H1 (cell line): ENCODE measurements around the gene PKNOX1. TPM values are rescaled to one million over a fixed set of nuclear protein-coding genes. Genes with fewer than 3 reads are reported as not detected.

Experiments used
- CTCF ChIA-PET: fragments of 300-600 bp; sonication (Branson Sonifier 250); formaldehyde crosslinking; loops from one replicate; lab custom pipeline; 2021; ENCODE audit not compliant: partially characterized antibody; lab: Charles Lee
- POLR2A ChIA-PET: fragments of 300-600 bp; sonication (Branson Sonifier 250); formaldehyde crosslinking; loops from one replicate; lab custom pipeline; 2021; ENCODE audit warnings: inconsistent platforms; ENCODE audit not compliant: partially characterized antibody; lab: Charles Lee
- DNase-seq, 2 experiments: peaks; one replicate each; pipeline versions ENCODE4 v3.0.0 to v3.0.0-alpha.2; 2010 to 2022; ENCODE audit warnings: low spot score in 2 of 2, low read depth in 1 of 2, mixed read lengths in 1 of 2
- FAIRE-seq: peaks from 2 replicates; lab custom pipeline; 2011; peaks lifted over from hg19 to GRCh38; lab: Jason Lieb, UNC
- H2AFZ ChIP-seq: 2 replicates; pipeline ENCODE4 v1.8.1; 2012; ENCODE audit warnings: low read length, inconsistent platforms
- H2AK5ac ChIP-seq: 2 replicates; pipeline ENCODE4 v1.6.1; 2013; ENCODE audit warnings: low read depth, low read length
- H2BK120ac ChIP-seq: replicated peaks from 2 replicates; pipeline ENCODE3; 2013; ENCODE audit warnings: low read depth, low read length, inconsistent platforms
- H2BK12ac ChIP-seq: 2 replicates; pipeline ENCODE4 v1.6.1; 2013; ENCODE audit warnings: low read depth, low read length
- H2BK15ac ChIP-seq: 2 replicates; pipeline ENCODE4 v1.6.1; 2013; ENCODE audit warnings: low read length
- H2BK20ac ChIP-seq: 2 replicates; pipeline ENCODE4 v1.6.1; 2013; ENCODE audit warnings: low read length
- H2BK5ac ChIP-seq: 2 replicates; pipeline ENCODE4 v1.6.1; 2013; ENCODE audit warnings: low read depth, low read length
- H3K14ac ChIP-seq: 2 replicates; pipeline ENCODE4 v1.6.1; 2013; ENCODE audit warnings: inconsistent platforms; ENCODE audit not compliant: insufficient read length
- H3K18ac ChIP-seq: 2 replicates; pipeline ENCODE4 v1.6.1; 2013; ENCODE audit warnings: low read length; ENCODE audit errors: extremely low read depth
- H3K23ac ChIP-seq: 2 replicates; pipeline ENCODE4 v1.6.1; 2013; ENCODE audit warnings: inconsistent platforms; ENCODE audit not compliant: insufficient read length
- H3K23me2 ChIP-seq: 2 replicates; pipeline ENCODE4 v1.6.1; 2013; ENCODE audit warnings: low read depth, low read length
- H3K27ac ChIP-seq: 2 replicates; pipeline ENCODE4 v1.6.1; 2011; ENCODE audit warnings: low read depth, low read length, inconsistent platforms
- H3K27me3 ChIP-seq, 4 experiments: replicated peaks in 1 of 4; 1 replicate in 1 of 4; 2 replicates in 3 of 4; pipeline versions ENCODE4 v1.6.1 to v1.8.1; 2011 to 2013; ENCODE audit warnings: low read length in 3 of 4, mild to moderate bottlenecking in 3 of 4, inconsistent platforms in 2 of 4, mixed read lengths in 2 of 4, moderate library complexity in 1 of 4; ENCODE audit not compliant: control insufficient read depth in 3 of 4, insufficient read depth in 3 of 4; ENCODE audit errors: extremely low read depth in 1 of 4
- H3K36me3 ChIP-seq, 4 experiments: 2 replicates each; pipeline versions ENCODE4 v1.6.1 to v1.8.1; 2011 to 2013; ENCODE audit warnings: mild to moderate bottlenecking in 4 of 4, low read length in 3 of 4, moderate library complexity in 2 of 4, control low read depth in 1 of 4, inconsistent platforms in 1 of 4; ENCODE audit not compliant: insufficient read depth in 4 of 4, control insufficient read depth in 2 of 4
- H3K4ac ChIP-seq: replicated peaks from 2 replicates; pipeline ENCODE3; 2013; ENCODE audit warnings: low read length, low read depth, mixed read lengths, inconsistent platforms; ENCODE audit not compliant: insufficient read length
- H3K4me1 ChIP-seq, 4 experiments: replicated peaks in 1 of 4; 1 replicate in 1 of 4; 2 replicates in 3 of 4; pipeline versions ENCODE4 v1.6.1 to v1.8.1; 2011 to 2013; ENCODE audit warnings: low read length in 3 of 4, inconsistent platforms in 2 of 4, mixed read lengths in 1 of 4; ENCODE audit not compliant: insufficient read depth in 4 of 4, control insufficient read depth in 3 of 4
- H3K4me2 ChIP-seq, 2 experiments: 2 replicates each; pipeline versions ENCODE4 v1.6.1 to v1.8.1; 2011 to 2013; ENCODE audit warnings: low read depth in 2 of 2, low read length in 2 of 2, control low read depth in 1 of 2, inconsistent platforms in 1 of 2, mild to moderate bottlenecking in 1 of 2; ENCODE audit not compliant: insufficient read depth in 1 of 2
- H3K4me3 ChIP-seq, 4 experiments: fragments of 200-600, 300-600 bp in 1 of 4; sonication (generic), shearing (Covaris generic), sonication (Bioruptor Twin) in 1 of 4; 2 replicates each; pipeline versions ENCODE4 v1.5.1 to v1.8.1; 2011 to 2016; ENCODE audit warnings: low read length in 4 of 4, low read depth in 3 of 4, control low read depth in 2 of 4, inconsistent platforms in 2 of 4, mild to moderate bottlenecking in 2 of 4, mixed read lengths in 1 of 4, moderate library complexity in 1 of 4; ENCODE audit not compliant: insufficient read depth in 2 of 4; ENCODE audit errors: extremely low read depth in 1 of 4
- H3K56ac ChIP-seq: replicated peaks from 2 replicates; pipeline ENCODE3; 2013; ENCODE audit warnings: low read depth, mild to moderate bottlenecking, mixed read lengths, low read length, inconsistent platforms; ENCODE audit not compliant: insufficient read length
- H3K79me1 ChIP-seq: 2 replicates; pipeline ENCODE4 v1.6.1; 2013; ENCODE audit warnings: low read depth, low read length, control low read depth
- H3K79me2 ChIP-seq, 2 experiments: 2 replicates each; pipeline versions ENCODE4 v1.6.1 to v1.8.1; 2012 to 2013; ENCODE audit warnings: low read length in 2 of 2, mild to moderate bottlenecking in 2 of 2, inconsistent platforms in 1 of 2; ENCODE audit not compliant: insufficient read depth in 2 of 2, control insufficient read depth in 1 of 2
- H3K9ac ChIP-seq, 4 experiments: replicated peaks in 1 of 4; 1 replicate in 1 of 4; 2 replicates in 3 of 4; pipeline versions ENCODE4 v1.6.1 to v1.8.1; 2011 to 2013; ENCODE audit warnings: low read depth in 3 of 4, low read length in 3 of 4, control low read depth in 2 of 4, mild to moderate bottlenecking in 2 of 4, moderate library complexity in 2 of 4, inconsistent platforms in 1 of 4; ENCODE audit errors: extremely low read depth in 1 of 4
- H3K9me3 ChIP-seq, 2 experiments: 2 replicates each; pipeline versions ENCODE4 v1.6.1 to v1.8.1; 2012 to 2013; ENCODE audit warnings: mild to moderate bottlenecking in 2 of 2, moderate library complexity in 2 of 2, control low read depth in 1 of 2, inconsistent platforms in 1 of 2, low read depth in 1 of 2, low read length in 1 of 2, mixed read lengths in 1 of 2; ENCODE audit not compliant: insufficient read depth in 2 of 2
- H4K20me1 ChIP-seq, 2 experiments: replicated peaks in 1 of 2; 2 replicates each; pipeline versions ENCODE3 to v1.8.1; 2011 to 2013; ENCODE audit warnings: inconsistent platforms in 2 of 2, low read length in 2 of 2, mild to moderate bottlenecking in 1 of 2; ENCODE audit not compliant: insufficient read depth in 2 of 2, control insufficient read depth in 1 of 2
- H4K5ac ChIP-seq: 2 replicates; pipeline ENCODE4 v1.6.1; 2013; ENCODE audit warnings: low read length, low read depth, mixed read lengths, inconsistent platforms; ENCODE audit not compliant: insufficient read length
- H4K8ac ChIP-seq: 2 replicates; pipeline ENCODE4 v1.8.0; 2013; ENCODE audit warnings: mild to moderate bottlenecking, moderate library complexity, low read length, inconsistent platforms; ENCODE audit not compliant: insufficient read depth; ENCODE audit errors: extremely low read depth
- H4K91ac ChIP-seq: replicated peaks from 2 replicates; pipeline ENCODE3; 2013; ENCODE audit warnings: low read length, mixed read lengths, inconsistent platforms; ENCODE audit not compliant: insufficient read length
- JUND ChIP-seq: IDR thresholded peaks from 2 replicates; pipeline ENCODE4 v1.6.1; 2011; ENCODE audit warnings: mild to moderate bottlenecking, improper control_type of control experiment, low read length
- SRF ChIP-seq: IDR thresholded peaks from 2 replicates; pipeline ENCODE4 v1.6.1; 2011; ENCODE audit warnings: mild to moderate bottlenecking, low read depth, low read length, moderate library complexity
- YY1 ChIP-seq: IDR thresholded peaks from 2 replicates; pipeline ENCODE4 v1.6.1; 2011; ENCODE audit warnings: low read depth, mild to moderate bottlenecking, low read length
- WGBS, 2 experiments: shearing (Covaris generic) in 1 of 2; methylation state at CpG; one replicate each; pipeline versions ENCODE4 v1.1.6 to v1.1.7; 2013 to 2015; ENCODE audit warnings: low lambda C conversion rate in 2 of 2, mixed read lengths in 2 of 2, inconsistent platforms in 1 of 2, low coverage in 1 of 2, missing lambda C conversion rate in 1 of 2; ENCODE audit not compliant: insufficient replicate concordance in 2 of 2, insufficient coverage in 1 of 2, insufficient read length in 1 of 2; ENCODE audit errors: extremely low coverage in 1 of 2, missing lambda C conversion rate in 1 of 2; 5-methylcytosine and 5-hydroxymethylcytosine counted together
- polyA plus RNA-seq, 7 experiments: library from polyadenylated mRNA; depleted of rRNA in 3 of 7; stranded (reverse) in 5 of 7; unstranded in 2 of 7; fragments of >200 nt in 5 of 7; fragments of 200-250 nt in 2 of 7; gene quantifications; 1 replicate in 5 of 7; 2 replicates in 1 of 7; 4 replicates in 1 of 7; pipeline versions ENCODE4 v1.2.1 to v1.2.3, GENCODE V29; 2011 to 2013; ENCODE audit warnings: missing spikeins in 2 of 7, mixed read lengths in 2 of 7
- total RNA-seq: library from RNA; stranded (reverse); fragmentation: NEBNext Ultra II Directional; extraction: Animal tissue kit (Norgen Biotek cat#: 25700); gene quantifications from 2 replicates; pipeline ENCODE4 v1.2.1, GENCODE V29; 2021

The PKNOX1 gene
- total and polyA plus RNA-seq, 2 of the 8 experiments (the other 6 are each of a cell fraction or from before 2014, with no cell fraction given) = 20.4 to 31.9 TPM

- Histone ChIP-seq H3K79me2 (peaks cover 0 to 9% of the 10 kb centered on the region in 2 experiments; a peak in 2 of 4 replicates), H2BK15ac (0 out of 2 replicates have a peak overlapping the region, but pooled peaks have one; percentile 31), H3K14ac (no peak overlapping the region), H3K27me3 (no peaks in the 10 kb centered on the region), H3K9me3 (no peaks in the 10 kb centered on the region), H3K23ac (no peak overlapping the region), H2BK5ac (peak overlapping the region; percentile 36; the same call in 1 of the 2 replicates), H3K4me1 (peaks cover 8 to 25% (median 11%) of the 10 kb centered on the region in 4 experiments)
- TF ChIP-seq JUND (no peak), YY1 (0 out of 2 replicates have a peak, but pooled peaks have one; percentile 33), SRF (peak; percentile 25; the same call in 1 of the 2 replicates)
- TF ChIP-seq, all 59 proteins: peak for 2
- Histone ChIP-seq H3K56ac (no peak overlapping the region), H4K91ac (peak overlapping the region; percentile 88), H3K9ac (no peak overlapping the region), H4K8ac (no peak overlapping the region), H3K4me3 (no peak overlapping the region), H3K18ac (peak overlapping the region; percentile 44), H2AFZ (no peak overlapping the region), H2AK5ac (peak overlapping the region; percentile 54; the same call in 1 of the 2 replicates), H2BK120ac (peak overlapping the region; percentile 75), H3K4ac (peak overlapping the region; percentile 60), H3K79me1 (no peaks in the 10 kb centered on the region), H4K5ac (no peak overlapping the region), H3K27ac (peak overlapping the region; percentile 60; the same call in 1 of the 2 replicates), H3K23me2 (peaks cover 2% of the 10 kb centered on the region; the same call in 1 of the 2 replicates), H4K20me1 (no peaks in the 10 kb centered on the region), H2BK12ac (peak overlapping the region; percentile 71; the same call in 1 of the 2 replicates), H3K36me3 (no peaks in the 10 kb centered on the region), H3K4me2 (no peak overlapping the region), H2BK20ac (peak overlapping the region; percentile 82; the same call in 1 of the 2 replicates)
- 85% methylated on average over 7 of the region's 7 CpGs; no CpG with 5 or more reads in 1 of the 2 experiments for WGBS, 2 experiments
- ChIA-PET POLR2A (interaction anchor here (1.0 to 3.7 kb wide), 9 partner anchors 9 to 93 kb away, joined by 4 to 22 read pairs (median 5); partner anchors contain the start of gene ERVH48-1), CTCF (interaction anchor here (0.9 kb wide), 2 partner anchors 33 to 71 kb away, joined by 3 to 4 read pairs; no protein-coding TSS in a partner anchor)
- DNase-seq (no peak), FAIRE-seq (no peak)
Measured at GRCh38 chr21:42970946-42971653, 3.3 kb upstream of the PKNOX1 start.
